BJ (cell line): ENCODE results near the gene STIM1. TPM values are rescaled to one million over a fixed set of nuclear protein-coding genes. Genes with fewer than 3 reads are reported as not detected.

Experiments used
- CTCF ChIA-PET: fragments of 350-600 bp; formaldehyde crosslinking; extraction: SDS; loops from one replicate; lab custom pipeline; 2021; ENCODE audit warnings: antibody characterized with exemption, inconsistent platforms; lab: Yijun Ruan, JAX
- POLR2A ChIA-PET: fragments of 300-600 bp; sonication (Branson Sonifier 250); formaldehyde crosslinking; extraction: SDS; loops from one replicate; lab custom pipeline; 2021; ENCODE audit warnings: antibody characterized with exemption; lab: Charles Lee
- DNase-seq: peaks from one replicate; pipeline ENCODE4 v3.0.0-alpha.2; 2011; ENCODE audit warnings: low read depth
- H3K27me3 ChIP-seq: 2 replicates; pipeline ENCODE4 v1.6.0; 2011; ENCODE audit warnings: low read length; ENCODE audit not compliant: control insufficient read depth, insufficient read depth
- H3K36me3 ChIP-seq: 2 replicates; pipeline ENCODE4 v1.5.1; 2011; ENCODE audit warnings: low read length; ENCODE audit not compliant: control insufficient read depth, insufficient read depth
- H3K4me3 ChIP-seq: 2 replicates; pipeline ENCODE4 v1.5.1; 2011; ENCODE audit warnings: low read depth, mild to moderate bottlenecking, control low read depth, low read length
- CTCF ChIP-seq: IDR thresholded peaks from 2 replicates; pipeline ENCODE4 v1.5.1; 2011; ENCODE audit warnings: low read depth, mild to moderate bottlenecking, control low read depth, inconsistent platforms, low read length, moderate library complexity; ENCODE audit not compliant: insufficient read depth
- polyA plus RNA-seq: library from polyadenylated mRNA; depleted of rRNA; stranded (reverse); fragments of >200 nt; gene quantifications from 2 replicates; pipeline ENCODE4 v1.2.3, GENCODE V29; 2011

Gene STIM1
- polyA plus RNA-seq, 1 experiment: 54.6 TPM

GRCh38 chr11:3964056-3964455 lies 108.6 kb downstream of the STIM1 start:
- Histone ChIP-seq H3K36me3 (no peaks in the 10 kb centered on the region), H3K27me3 (no peaks in the 10 kb centered on the region), H3K4me3 (no peak overlapping the region)
- ChIA-PET CTCF (no interaction called here), POLR2A (no interaction called here)
- no peak for TF ChIP-seq CTCF
- DNase-seq: no peak

GRCh38 chr11:3964935-3965604 lies 109.6 kb downstream of the STIM1 start:
- ChIA-PET POLR2A (no interaction called here), CTCF (interaction anchor here (1.0 kb wide), 1 partner anchor 27 kb away, joined by 3 read pairs; no protein-coding TSS in a partner anchor)
- no peak for DNase-seq
- Histone ChIP-seq H3K4me3 (no peak overlapping the region), H3K27me3 (no peaks in the 10 kb centered on the region), H3K36me3 (no peaks in the 10 kb centered on the region)
- TF ChIP-seq CTCF: no peak

- Histone ChIP-seq H3K27me3 (no peaks in the 10 kb centered on the region), H3K36me3 (no peaks in the 10 kb centered on the region), H3K4me3 (no peak overlapping the region)
- CTCF ChIA-PET: interaction anchor here (1.0 to 3.2 kb wide), 2 partner anchors 113 to 118 kb away, joined by 4 to 12 read pairs; partner anchors contain the start of gene STIM1
- POLR2A ChIA-PET: no interaction called here
- no peak for TF ChIP-seq CTCF
- no peak for DNase-seq
Observed at GRCh38 chr11:3967695-3968094, 112.2 kb downstream of the STIM1 start.

DNA sequence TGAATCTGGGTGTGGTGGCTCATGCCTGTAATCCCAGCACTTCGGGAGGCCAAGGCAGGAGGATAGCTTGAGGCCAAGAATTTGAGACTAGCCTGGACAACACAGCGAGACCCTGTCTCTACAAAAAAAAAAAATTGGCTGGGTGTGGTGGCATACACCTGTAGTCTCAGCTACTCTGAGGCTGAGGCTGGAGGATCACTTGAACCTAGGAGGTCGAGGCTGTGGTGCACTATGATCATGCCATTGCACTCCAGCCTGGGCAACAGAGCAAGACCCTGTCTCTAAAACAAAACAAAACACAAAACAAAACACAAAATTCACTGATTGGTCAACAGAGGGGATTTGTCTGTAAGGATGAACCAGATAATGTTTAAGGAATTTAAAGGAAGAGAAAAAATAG lies 113.7 kb downstream of the STIM1 start:
- POLR2A ChIA-PET: no interaction called here

GRCh38 chr11:3969613-3970012 lies 114.1 kb downstream of the STIM1 start:
- ChIA-PET CTCF (interaction anchor here (1.3 to 3.2 kb wide), 2 partner anchors 115 to 120 kb away, joined by 4 to 12 read pairs; partner anchors contain the start of gene STIM1), POLR2A (no interaction called here)
- Histone ChIP-seq H3K27me3 (no peaks in the 10 kb centered on the region), H3K36me3 (no peaks in the 10 kb centered on the region), H3K4me3 (no peak overlapping the region)
- no peak for TF ChIP-seq CTCF
- no peak for DNase-seq

More for the DNA sequence above, 113.7 kb downstream of the STIM1 start:
- Histone ChIP-seq H3K36me3 (no peaks in the 10 kb centered on the region), H3K4me3 (no peak overlapping the region), H3K27me3 (no peaks in the 10 kb centered on the region)
- CTCF ChIA-PET: interaction anchor here (0.6 to 3.2 kb wide), 3 partner anchors 102 to 119 kb away, joined by 4 to 12 read pairs (median 4); partner anchors contain the start of gene STIM1
- no peak for DNase-seq
- TF ChIP-seq CTCF: no peak
